Endothelial cell (in vitro differentiated cells): ENCODE results near the gene ENTR1. TPM values are rescaled to one million over a fixed set of nuclear protein-coding genes. Genes with fewer than 3 reads are reported as not detected.

Experiments used
- DNase-seq: peaks from one replicate; pipeline ENCODE4 v3.0.0; 2021; ENCODE audit warnings: low spot score
- H3K27ac Mint-ChIP-seq: one replicate; pipeline ENCODE4 v1.8.0; 2021; ENCODE audit warnings: mixed read lengths, inconsistent platforms; ENCODE audit not compliant: unreplicated experiment
- H3K27me3 Mint-ChIP-seq: one replicate; pipeline ENCODE4 v1.8.0; 2021; ENCODE audit warnings: mild to moderate bottlenecking, moderate library complexity, mixed read lengths, inconsistent platforms; ENCODE audit not compliant: unreplicated experiment
- H3K36me3 Mint-ChIP-seq: one replicate; pipeline ENCODE4 v1.8.0; 2021; ENCODE audit warnings: mild to moderate bottlenecking, low read depth, mixed read lengths, inconsistent platforms; ENCODE audit not compliant: unreplicated experiment
- H3K4me1 Mint-ChIP-seq: one replicate; pipeline ENCODE4 v1.8.0; 2021; ENCODE audit warnings: mild to moderate bottlenecking, mixed read lengths, inconsistent platforms; ENCODE audit not compliant: unreplicated experiment
- H3K4me3 Mint-ChIP-seq: one replicate; pipeline ENCODE4 v1.8.0; 2021; ENCODE audit warnings: mild to moderate bottlenecking, mixed read lengths, inconsistent platforms; ENCODE audit not compliant: unreplicated experiment
- H3K9me3 Mint-ChIP-seq: one replicate; pipeline ENCODE4 v1.8.0; 2021; ENCODE audit warnings: mixed read lengths, inconsistent platforms; ENCODE audit not compliant: unreplicated experiment
- total RNA-seq: library from RNA; stranded (reverse); fragmentation: NEBNext Ultra II Directional; extraction: Animal tissue kit (Norgen Biotek cat#: 25700); gene quantifications from one replicate; pipeline ENCODE4 v1.2.1, GENCODE V29; 2021; ENCODE audit not compliant: unreplicated experiment
- TF ChIP-seq, protein P1 (sequence below): fragments of 200-600 bp; sonication (generic); IDR thresholded peaks from one replicate; pipeline ENCODE4 v1.5.0; 2021; ENCODE audit warnings: antibody characterized with exemption; ENCODE audit not compliant: unreplicated experiment

The ENTR1 gene
- total RNA-seq, 1 donor from 2014 or later, result 45.0 TPM

DNA sequence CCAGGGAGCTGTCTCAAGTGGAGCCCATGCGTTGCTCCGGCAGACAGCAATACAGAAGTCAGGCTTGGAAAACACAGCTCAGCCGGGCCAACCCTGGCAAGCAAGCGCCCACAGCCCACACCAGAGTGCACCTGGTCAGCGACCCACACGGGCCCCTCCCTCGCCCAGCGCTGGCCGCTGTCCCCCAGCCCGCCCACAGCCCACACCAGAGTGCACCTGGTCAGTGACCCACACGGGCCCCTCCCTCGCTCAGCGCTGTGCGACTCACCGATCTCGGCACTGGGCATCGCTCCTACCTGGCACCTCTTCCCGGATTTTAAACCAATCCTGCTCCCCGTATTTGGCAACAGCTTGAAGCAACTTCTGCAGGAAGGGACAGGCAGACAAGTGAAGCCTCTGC lies 23.2 kb downstream of the ENTR1 start:
- peaks cover 1% of the 10 kb centered on the region for H3K27me3 Mint-ChIP-seq
- peak overlapping the region; percentile 69 for H3K4me3 Mint-ChIP-seq
- no peak for DNase-seq
- no peak overlapping the region for H3K27ac Mint-ChIP-seq
- no peaks in the 10 kb centered on the region for H3K4me1 Mint-ChIP-seq
- H3K9me3 Mint-ChIP-seq, result no peaks in the 10 kb centered on the region
- peaks cover 43% of the 10 kb centered on the region for H3K36me3 Mint-ChIP-seq
- TF ChIP-seq, protein P1, sequence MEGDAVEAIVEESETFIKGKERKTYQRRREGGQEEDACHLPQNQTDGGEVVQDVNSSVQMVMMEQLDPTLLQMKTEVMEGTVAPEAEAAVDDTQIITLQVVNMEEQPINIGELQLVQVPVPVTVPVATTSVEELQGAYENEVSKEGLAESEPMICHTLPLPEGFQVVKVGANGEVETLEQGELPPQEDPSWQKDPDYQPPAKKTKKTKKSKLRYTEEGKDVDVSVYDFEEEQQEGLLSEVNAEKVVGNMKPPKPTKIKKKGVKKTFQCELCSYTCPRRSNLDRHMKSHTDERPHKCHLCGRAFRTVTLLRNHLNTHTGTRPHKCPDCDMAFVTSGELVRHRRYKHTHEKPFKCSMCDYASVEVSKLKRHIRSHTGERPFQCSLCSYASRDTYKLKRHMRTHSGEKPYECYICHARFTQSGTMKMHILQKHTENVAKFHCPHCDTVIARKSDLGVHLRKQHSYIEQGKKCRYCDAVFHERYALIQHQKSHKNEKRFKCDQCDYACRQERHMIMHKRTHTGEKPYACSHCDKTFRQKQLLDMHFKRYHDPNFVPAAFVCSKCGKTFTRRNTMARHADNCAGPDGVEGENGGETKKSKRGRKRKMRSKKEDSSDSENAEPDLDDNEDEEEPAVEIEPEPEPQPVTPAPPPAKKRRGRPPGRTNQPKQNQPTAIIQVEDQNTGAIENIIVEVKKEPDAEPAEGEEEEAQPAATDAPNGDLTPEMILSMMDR, result no peak

DNA sequence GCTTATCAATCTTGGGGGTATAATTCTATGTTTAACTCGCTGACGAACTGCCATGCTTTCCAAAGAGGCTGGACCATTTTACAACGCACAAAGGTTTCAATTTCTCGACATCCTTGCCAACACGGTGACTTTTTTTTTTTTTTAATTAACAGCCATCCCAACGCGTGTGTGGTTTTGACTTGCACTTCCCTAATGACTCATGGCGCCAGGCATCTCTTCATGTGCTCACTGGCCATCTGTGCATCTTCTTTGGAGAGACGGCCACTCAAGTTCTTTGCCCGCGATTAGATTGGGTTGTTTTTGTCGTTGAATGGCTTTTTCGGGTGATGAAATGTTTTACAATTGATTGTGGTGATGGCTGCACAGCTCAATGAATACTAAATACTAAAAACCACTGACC lies 24.4 kb downstream of the ENTR1 start:
- H3K4me3 Mint-ChIP-seq, result no peak overlapping the region
- H3K9me3 Mint-ChIP-seq, result no peaks in the 10 kb centered on the region
- H3K27ac Mint-ChIP-seq, result no peak overlapping the region
- no peaks in the 10 kb centered on the region for H3K4me1 Mint-ChIP-seq
- no peak for DNase-seq
- peaks cover 1% of the 10 kb centered on the region for H3K27me3 Mint-ChIP-seq
- TF ChIP-seq, protein P1, result no peak
- peaks cover 38% of the 10 kb centered on the region for H3K36me3 Mint-ChIP-seq

DNA sequence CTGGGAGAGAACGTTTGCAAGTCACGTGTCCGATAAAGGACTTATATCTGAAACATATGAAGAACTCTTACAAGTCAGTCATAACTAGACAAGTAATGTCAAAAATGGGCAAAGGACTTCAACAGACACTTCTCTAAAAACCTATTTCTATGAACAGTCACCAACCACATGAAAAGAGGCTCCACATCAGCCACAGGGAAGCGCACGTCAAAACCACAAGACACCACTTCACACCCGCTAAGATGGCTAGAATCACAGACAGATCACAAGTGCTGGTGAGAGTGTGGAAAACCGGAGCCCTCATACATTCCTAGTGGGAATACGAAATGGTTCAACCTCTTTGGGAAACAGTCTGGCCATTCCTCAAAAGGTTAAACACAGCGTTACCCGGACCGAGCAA lies 25.4 kb downstream of the ENTR1 start:
- Mint-ChIP-seq H3K27me3 (peaks cover 1% of the 10 kb centered on the region), H3K4me3 (peak overlapping the region; percentile 65), H3K27ac (no peak overlapping the region), H3K9me3 (no peaks in the 10 kb centered on the region), H3K4me1 (no peaks in the 10 kb centered on the region), H3K36me3 (peaks cover 39% of the 10 kb centered on the region)
- no peak for DNase-seq
- TF ChIP-seq, protein P1, result no peak

DNA sequence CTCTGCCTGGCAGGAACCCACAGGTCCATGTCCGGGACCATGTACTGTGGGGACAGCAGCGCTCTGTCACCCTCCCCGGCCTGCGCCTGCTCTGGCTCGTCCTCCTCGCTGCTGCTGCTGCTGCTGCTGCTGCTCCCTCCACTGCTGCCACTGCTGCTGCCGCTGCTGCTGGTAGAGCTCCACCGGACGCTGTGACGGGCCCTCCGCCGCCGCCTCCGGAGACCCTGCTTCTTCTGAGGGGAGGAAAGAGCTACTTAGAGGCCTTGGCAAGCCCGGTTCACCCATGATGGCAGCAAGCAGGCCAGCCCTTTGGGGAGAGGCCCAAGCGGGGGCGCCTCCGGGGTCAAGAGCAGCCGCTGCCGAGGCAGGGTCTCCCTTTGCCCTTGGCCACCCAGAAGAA lies 27.0 kb downstream of the ENTR1 start:
- no peaks in the 10 kb centered on the region for H3K4me1 Mint-ChIP-seq
- DNase-seq, result no peak
- no peak overlapping the region for H3K4me3 Mint-ChIP-seq
- no peaks in the 10 kb centered on the region for H3K9me3 Mint-ChIP-seq
- H3K27ac Mint-ChIP-seq, result no peak overlapping the region
- TF ChIP-seq, protein P1, result no peak
- H3K27me3 Mint-ChIP-seq, result peaks cover 1% of the 10 kb centered on the region
- H3K36me3 Mint-ChIP-seq, result peaks cover 28% of the 10 kb centered on the region

DNA sequence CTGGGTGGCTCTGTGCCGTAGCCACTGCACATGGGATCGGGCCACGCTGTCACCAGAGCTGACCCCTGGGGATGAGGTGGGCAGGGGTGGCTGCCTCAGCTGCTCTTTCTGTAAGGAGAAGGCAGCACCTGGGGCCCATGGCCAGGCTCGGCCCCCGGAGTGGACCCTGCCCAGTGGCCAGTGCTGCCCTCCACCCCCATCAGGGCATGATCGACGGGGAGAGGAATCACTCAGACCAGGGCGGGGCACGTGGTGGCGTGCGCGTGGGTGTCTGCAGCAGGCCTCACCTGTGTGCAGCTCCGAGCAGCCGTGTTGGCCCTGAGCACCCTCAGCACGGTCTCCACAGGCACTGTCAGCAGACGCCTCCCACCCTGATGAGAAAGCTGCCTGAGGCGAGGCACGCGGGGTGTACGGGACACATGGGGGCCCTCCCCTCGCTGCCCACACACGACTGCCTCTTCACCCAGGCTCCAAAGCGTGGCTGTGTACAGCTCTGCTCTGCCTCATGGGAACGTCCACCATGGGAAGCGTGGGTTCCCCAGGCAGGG lies 28.4 kb downstream of the ENTR1 start:
- H3K4me3 Mint-ChIP-seq, result no peak overlapping the region
- peaks cover 1% of the 10 kb centered on the region for H3K27me3 Mint-ChIP-seq
- TF ChIP-seq, protein P1, result no peak
- H3K27ac Mint-ChIP-seq, result no peak overlapping the region
- H3K36me3 Mint-ChIP-seq, result peaks cover 21% of the 10 kb centered on the region
- DNase-seq, result no peak
- H3K4me1 Mint-ChIP-seq, result no peaks in the 10 kb centered on the region
- H3K9me3 Mint-ChIP-seq, result no peaks in the 10 kb centered on the region
